ENCODE data around the gene CLEC2L. TPM values are rescaled to one million over a fixed set of nuclear protein-coding genes. Genes with fewer than 3 reads are reported as not detected.

Gene CLEC2L
- total RNA-seq, 1 donor from 2014 or later: 0.38 TPM

- peaks cover under 1% of the 10 kb centered on the region for H3K4me1 Mint-ChIP-seq
- no peak overlapping the region for H3K27ac Mint-ChIP-seq
- H3K36me3 Mint-ChIP-seq: peaks cover 50% of the 10 kb centered on the region
- H3K4me3 Mint-ChIP-seq: no peak overlapping the region
- no peaks in the 10 kb centered on the region for H3K9me3 Mint-ChIP-seq
- no peak for TF ChIP-seq CTCF (IDR thresholded peaks at IDR 0.05; ENCODE audit: unreplicated experiment)
- no peaks in the 10 kb centered on the region for H3K27me3 Mint-ChIP-seq (ENCODE audit: low read depth)
- no peak for DNase-seq (ENCODE audit: low spot score in 2 of 2, unreplicated experiment in 2 of 2)
Measured at GRCh38 chr7:139594090-139594489, 70.6 kb downstream of the CLEC2L start.

Other genes starting within 250 kb of the CLEC2L start
- gene FMC1, start 182.3 kb upstream of the CLEC2L start, total RNA-seq: 10.4 to 14.7 TPM (median 10.7 TPM) in 3 replicates
- 137 to 145 TPM (median 142 TPM) in 3 replicates for gene LUC7L2, start 163.8 kb upstream of the CLEC2L start, total RNA-seq
- 1.4 to 1.6 TPM (median 1.4 TPM) in 3 replicates for gene KLRG2, start 40.0 kb upstream of the CLEC2L start, total RNA-seq

All from mesothelial cell of epicardium (in vitro differentiated cells).